Left ventricle myocardium inferior (tissue), 1 donor: Measurements from ENCODE around the gene PIAS4. TPM values are rescaled to one million over a fixed set of nuclear protein-coding genes. Genes with fewer than 3 reads are reported as not detected.

Experiments
- DNase-seq: peaks from one replicate; pipeline ENCODE4 v3.0.0-alpha.2; 2020
- H3K27ac ChIP-seq: fragments of 200-600 bp; replicated peaks from 2 replicates; pipeline ENCODE4 v1.8.0; 2021
- H3K27me3 ChIP-seq: fragments of 200-600 bp; 2 replicates; pipeline ENCODE4 v1.8.0; 2021; ENCODE audit warnings: low read depth
- H3K36me3 ChIP-seq: fragments of 200-600 bp; 2 replicates; pipeline ENCODE4 v1.8.0; 2021
- H3K4me1 ChIP-seq: fragments of 200-600 bp; 2 replicates; pipeline ENCODE4 v1.8.0; 2021
- H3K4me3 ChIP-seq: fragments of 200-600 bp; 2 replicates; pipeline ENCODE4 v1.8.0; 2021; ENCODE audit warnings: mild to moderate bottlenecking, moderate library complexity
- H3K9me3 ChIP-seq: fragments of 200-600 bp; replicated peaks from 2 replicates; pipeline ENCODE4 v1.8.0; 2021
- intact Hi-C: fragments of 100-400 bp; cut with micrococcal nuclease; formaldehyde crosslinking; loops from one replicate; pipeline ENCODE4 v1.11.0; 2022
- total RNA-seq: library from RNA; stranded (reverse); fragmentation: NEBNext Ultra II Directional; extraction: Animal tissue kit (Norgen Biotek cat#: 25700); gene quantifications from one replicate; pipeline ENCODE4 v1.2.1, GENCODE V29; 2021
- TF ChIP-seq, protein P1 (sequence below): fragments of 200-600 bp; IDR thresholded peaks from 2 replicates; pipeline ENCODE4 v1.8.0; 2021; ENCODE audit warnings: antibody characterized with exemption, mild to moderate bottlenecking, borderline replicate concordance
- donor health status: DM: no; HTN: yes; CAD: no; lungs with severe emphysema.

Gene PIAS4
- total RNA-seq, 1 donor from 2014 or later, result 15.4 TPM

DNA sequence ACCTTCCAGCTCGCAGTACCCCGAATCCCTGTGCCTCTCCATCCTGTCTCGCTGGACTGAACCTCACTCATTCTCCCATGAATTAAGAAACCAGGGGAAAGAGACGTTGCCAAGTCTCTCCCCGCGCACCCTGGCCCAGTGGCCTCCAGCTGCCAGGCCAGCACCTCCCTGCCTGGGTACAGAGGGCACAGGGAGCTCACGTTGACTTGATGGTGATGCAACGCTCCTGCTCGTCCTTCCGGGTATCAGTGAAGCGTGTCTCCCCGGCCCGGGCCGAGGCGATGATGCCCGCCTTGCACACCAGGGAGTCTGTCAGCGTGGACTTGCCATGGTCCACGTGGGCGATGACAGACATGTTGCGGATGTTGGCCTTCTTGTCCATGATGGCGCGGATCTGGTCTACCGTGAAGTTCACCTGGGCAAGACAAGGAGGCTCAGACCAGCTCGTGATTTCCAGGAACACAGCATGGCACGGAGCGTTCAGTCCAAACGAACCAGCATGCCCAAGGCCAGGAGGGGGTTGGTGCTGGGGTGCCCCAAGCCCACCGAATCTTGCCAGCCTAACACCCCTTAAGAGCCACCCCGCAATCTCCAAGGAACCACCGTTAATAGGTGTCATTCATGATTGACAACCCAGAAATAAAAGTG lies 23.5 kb upstream of the PIAS4 start:
- H3K36me3 ChIP-seq, result peaks cover 55% of the 10 kb centered on the region

DNA sequence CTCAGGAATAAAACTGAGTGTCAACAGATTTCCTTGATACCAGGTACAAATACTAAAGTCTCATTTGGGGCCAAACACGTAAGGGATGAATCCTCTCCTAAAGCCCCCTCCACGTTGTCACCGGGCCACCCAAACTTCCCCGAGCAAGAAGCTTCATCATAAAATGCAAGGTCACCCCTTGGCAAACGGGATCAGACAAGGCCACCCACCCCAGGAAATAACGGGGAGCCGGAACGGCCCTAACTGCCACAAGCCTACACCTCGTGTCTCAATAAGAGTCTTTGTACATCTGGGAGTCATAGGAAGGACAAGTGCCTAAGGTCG lies 23.0 kb upstream of the PIAS4 start:
- TF ChIP-seq, protein P1, sequence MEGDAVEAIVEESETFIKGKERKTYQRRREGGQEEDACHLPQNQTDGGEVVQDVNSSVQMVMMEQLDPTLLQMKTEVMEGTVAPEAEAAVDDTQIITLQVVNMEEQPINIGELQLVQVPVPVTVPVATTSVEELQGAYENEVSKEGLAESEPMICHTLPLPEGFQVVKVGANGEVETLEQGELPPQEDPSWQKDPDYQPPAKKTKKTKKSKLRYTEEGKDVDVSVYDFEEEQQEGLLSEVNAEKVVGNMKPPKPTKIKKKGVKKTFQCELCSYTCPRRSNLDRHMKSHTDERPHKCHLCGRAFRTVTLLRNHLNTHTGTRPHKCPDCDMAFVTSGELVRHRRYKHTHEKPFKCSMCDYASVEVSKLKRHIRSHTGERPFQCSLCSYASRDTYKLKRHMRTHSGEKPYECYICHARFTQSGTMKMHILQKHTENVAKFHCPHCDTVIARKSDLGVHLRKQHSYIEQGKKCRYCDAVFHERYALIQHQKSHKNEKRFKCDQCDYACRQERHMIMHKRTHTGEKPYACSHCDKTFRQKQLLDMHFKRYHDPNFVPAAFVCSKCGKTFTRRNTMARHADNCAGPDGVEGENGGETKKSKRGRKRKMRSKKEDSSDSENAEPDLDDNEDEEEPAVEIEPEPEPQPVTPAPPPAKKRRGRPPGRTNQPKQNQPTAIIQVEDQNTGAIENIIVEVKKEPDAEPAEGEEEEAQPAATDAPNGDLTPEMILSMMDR, result no peak
- H3K36me3 ChIP-seq, result peaks cover 50% of the 10 kb centered on the region
- no peak for DNase-seq
- intact Hi-C loops, result loop anchor here (10.0 kb wide), 1 partner anchor 150 kb away; no protein-coding TSS in a partner anchor
- H3K4me3 ChIP-seq, result peak overlapping the region; percentile 88
- no peaks in the 10 kb centered on the region for H3K9me3 ChIP-seq
- peaks cover 70% of the 10 kb centered on the region for H3K4me1 ChIP-seq
- no peaks in the 10 kb centered on the region for H3K27me3 ChIP-seq
- H3K27ac ChIP-seq, result peak overlapping the region; percentile 93

More for the DNA sequence above, 23.5 kb upstream of the PIAS4 start:
- Histone ChIP-seq H3K4me3 (peak overlapping the region; percentile 88), H3K4me1 (peaks cover 70% of the 10 kb centered on the region), H3K27me3 (no peaks in the 10 kb centered on the region), H3K27ac (peak overlapping the region; percentile 93), H3K9me3 (no peaks in the 10 kb centered on the region)
- no peak for DNase-seq
- intact Hi-C loops, result loop anchor here (10.0 kb wide), 1 partner anchor 151 kb away; no protein-coding TSS in a partner anchor
- TF ChIP-seq, protein P1, result no peak

DNA sequence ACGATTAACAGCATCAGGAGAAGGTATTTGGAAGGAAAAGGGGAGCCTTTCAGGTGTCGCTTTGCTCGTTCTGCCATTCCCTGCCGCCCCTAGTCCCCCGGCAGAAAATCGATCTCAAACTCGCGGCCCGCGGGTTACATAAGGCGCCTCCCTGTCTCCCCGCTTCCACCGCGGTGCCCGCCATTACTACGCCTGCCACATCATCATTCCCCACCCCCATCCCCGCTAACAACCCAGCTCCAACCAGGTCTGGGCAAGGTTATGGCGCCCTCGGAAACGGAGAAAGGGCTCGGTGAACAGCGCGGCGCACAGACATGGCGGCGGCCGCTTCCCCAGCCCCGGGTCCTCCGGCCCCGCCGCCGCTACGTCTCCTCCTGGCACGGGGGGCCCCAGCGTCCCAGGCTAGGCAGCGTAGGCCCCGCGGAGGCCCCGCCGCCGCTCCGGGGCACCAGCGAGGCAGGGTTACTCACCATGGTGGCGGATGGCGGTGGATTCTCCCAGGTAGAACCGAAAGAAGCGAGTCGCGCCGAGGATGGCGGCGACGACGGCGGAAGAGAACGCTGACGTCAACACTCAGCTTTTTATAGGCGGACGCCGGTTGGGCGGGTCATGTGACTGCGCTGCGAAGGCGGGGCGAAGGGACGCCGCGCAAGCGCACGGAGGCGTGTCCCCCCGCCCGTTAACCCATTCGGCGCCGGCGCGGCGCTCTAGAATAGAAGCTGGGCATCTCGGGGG lies 22.5 kb upstream of the PIAS4 start, which contains the start of gene EEF2:
TSS of gene EEF2 (minus strand) at position 556 of the 735 bp plus-strand sequence. CDS start at position 473, 83 bp downstream.
- H3K27ac ChIP-seq, result peak within 1 kb of the TSS; percentile 93
- TF ChIP-seq, protein P1, result no peak
- H3K27me3 ChIP-seq, result no peaks in the 10 kb centered on the region
- peaks cover 44% of the 10 kb centered on the region for H3K36me3 ChIP-seq
- no peaks in the 10 kb centered on the region for H3K9me3 ChIP-seq
- H3K4me1 ChIP-seq, result peaks cover 70% of the 10 kb centered on the region
- intact Hi-C loops, result loop anchor here (10.0 kb wide), 1 partner anchor 150 kb away; no protein-coding TSS in a partner anchor
- peak within 1 kb of the TSS; percentile 88 for H3K4me3 ChIP-seq
- DNase-seq, result peak; percentile 90

DNA sequence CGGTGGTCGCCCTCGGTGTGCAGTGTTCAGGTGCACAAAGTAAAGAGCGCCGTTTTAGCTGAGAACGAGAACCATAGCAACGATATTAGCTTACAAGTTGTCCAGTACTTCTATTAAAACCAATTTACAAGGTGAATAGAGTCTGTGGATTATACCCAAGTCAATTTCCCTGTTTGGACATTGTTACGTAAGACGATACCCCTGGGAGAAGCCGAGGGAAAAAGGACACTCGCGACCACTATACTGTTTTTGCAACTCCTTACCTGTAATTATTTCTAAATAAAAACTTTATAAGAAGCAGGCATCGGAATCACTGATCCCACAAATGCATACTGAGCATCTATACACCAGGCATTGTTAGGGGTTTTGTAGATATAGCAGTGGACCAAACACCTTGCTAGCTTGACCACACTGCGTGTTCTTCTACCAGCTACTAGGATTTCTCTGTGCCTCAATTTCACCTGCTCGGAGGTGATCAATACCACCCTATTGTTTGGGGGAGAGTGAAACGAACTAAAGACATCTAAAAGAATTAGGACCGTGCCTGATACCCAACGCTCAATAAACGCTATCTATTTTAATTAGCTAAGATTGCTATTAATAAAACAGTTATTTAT lies 21.8 kb upstream of the PIAS4 start:
- TF ChIP-seq, protein P1, result no peak
- H3K4me3 ChIP-seq, result peak overlapping the region; percentile 88
- intact Hi-C loops, result loop anchor here (10.0 kb wide), 1 partner anchor 149 kb away; no protein-coding TSS in a partner anchor
- no peaks in the 10 kb centered on the region for H3K9me3 ChIP-seq
- H3K36me3 ChIP-seq, result peaks cover 38% of the 10 kb centered on the region
- H3K4me1 ChIP-seq, result peaks cover 70% of the 10 kb centered on the region
- no peak for DNase-seq
- peak overlapping the region; percentile 93 for H3K27ac ChIP-seq
- H3K27me3 ChIP-seq, result no peaks in the 10 kb centered on the region

DNA sequence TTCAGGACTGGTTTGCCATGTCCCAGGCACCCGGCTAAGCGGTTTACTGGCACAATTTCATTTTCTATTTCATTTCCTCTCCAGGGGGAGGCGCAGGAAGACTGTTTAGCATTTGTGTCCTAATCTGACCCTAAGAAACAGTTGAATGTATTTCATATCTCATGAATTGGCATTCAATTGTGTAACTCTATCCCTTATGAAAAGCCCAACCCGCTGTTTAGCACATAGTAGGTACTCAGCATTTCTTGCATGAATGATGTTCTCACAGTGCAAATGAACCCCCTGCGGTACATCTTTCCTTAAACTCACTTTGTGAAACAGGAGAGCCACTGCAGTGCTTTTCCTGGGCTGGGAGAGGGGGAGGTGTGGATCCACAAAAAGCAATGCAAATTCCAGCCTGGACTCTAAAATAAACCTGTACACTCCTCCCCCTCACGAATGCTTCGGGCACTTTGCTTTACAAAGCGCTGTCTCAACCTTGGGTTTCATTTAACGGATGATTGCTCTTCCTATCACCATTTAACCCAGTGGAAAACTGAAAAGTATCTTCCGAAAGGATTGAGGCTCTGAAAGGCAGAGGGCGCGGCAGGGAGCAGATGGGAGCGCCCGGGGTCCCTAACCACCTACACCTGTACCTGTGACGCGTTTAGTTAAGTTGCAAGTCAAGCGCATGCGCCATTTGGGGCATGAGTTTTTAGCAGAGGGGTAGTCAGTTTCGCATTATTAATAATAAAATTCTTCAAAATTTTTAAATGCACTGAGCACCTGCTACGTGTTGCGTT lies 21.1 kb upstream of the PIAS4 start:
- intact Hi-C loops, result loop anchor here (10.0 kb wide), 1 partner anchor 148 kb away; no protein-coding TSS in a partner anchor
- no peaks in the 10 kb centered on the region for H3K27me3 ChIP-seq
- H3K4me1 ChIP-seq, result peaks cover 65% of the 10 kb centered on the region
- peak overlapping the region; percentile 88 for H3K4me3 ChIP-seq
- TF ChIP-seq, protein P1, result peak; percentile 71
- no peak for DNase-seq
- peak overlapping the region; percentile 93 for H3K27ac ChIP-seq
- no peaks in the 10 kb centered on the region for H3K9me3 ChIP-seq
- peaks cover 31% of the 10 kb centered on the region for H3K36me3 ChIP-seq
